ENCODE measurements around the gene RNU5B-1.

DNA sequence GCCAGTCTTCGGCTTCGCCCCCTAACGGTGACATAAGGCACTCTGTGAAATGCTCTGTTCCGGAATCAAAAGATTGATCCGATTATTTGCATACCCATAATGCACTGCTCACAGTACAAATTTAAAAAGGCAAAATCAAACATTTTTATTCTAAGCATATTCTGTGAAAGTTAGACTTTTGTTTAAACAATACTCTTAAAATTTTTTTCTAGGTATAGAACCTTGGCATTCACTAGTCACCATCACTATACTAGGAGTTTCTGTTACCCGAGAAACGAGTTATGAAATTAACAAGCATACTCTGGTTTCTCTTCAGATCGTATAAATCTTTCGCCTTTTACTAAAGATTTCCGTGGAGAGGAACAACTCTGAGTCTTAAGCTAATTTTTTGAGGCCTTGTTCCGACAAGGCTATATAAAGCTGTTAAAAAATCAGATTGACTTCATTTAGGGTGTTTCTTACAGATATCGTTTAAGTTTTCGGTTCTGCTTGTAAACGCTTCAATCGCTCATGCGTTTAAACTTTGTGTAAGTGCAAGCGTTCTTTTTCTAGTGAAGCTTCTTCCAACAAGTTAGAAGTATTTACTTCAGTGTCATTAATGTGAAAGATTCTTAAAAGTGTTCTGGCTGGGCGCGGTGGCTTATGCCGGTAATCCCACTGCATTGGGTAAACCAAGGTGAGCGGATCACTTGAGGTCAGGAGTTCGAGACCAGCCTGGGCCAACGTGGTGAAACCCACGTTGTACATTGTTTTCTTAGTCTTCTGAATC, at the start of gene RNU5B-1:
- TF ChIP-seq, protein P1, sequence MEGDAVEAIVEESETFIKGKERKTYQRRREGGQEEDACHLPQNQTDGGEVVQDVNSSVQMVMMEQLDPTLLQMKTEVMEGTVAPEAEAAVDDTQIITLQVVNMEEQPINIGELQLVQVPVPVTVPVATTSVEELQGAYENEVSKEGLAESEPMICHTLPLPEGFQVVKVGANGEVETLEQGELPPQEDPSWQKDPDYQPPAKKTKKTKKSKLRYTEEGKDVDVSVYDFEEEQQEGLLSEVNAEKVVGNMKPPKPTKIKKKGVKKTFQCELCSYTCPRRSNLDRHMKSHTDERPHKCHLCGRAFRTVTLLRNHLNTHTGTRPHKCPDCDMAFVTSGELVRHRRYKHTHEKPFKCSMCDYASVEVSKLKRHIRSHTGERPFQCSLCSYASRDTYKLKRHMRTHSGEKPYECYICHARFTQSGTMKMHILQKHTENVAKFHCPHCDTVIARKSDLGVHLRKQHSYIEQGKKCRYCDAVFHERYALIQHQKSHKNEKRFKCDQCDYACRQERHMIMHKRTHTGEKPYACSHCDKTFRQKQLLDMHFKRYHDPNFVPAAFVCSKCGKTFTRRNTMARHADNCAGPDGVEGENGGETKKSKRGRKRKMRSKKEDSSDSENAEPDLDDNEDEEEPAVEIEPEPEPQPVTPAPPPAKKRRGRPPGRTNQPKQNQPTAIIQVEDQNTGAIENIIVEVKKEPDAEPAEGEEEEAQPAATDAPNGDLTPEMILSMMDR (IDR thresholded peaks at IDR 0.05; ENCODE audit: insufficient read depth, low read length), result peak; percentile 95
- TF ChIP-seq POLR2AphosphoS5 (IDR thresholded peaks at IDR 0.05; ENCODE audit: low read depth) (peak; percentile 97), SPI1 (IDR thresholded peaks at IDR 0.05; ENCODE audit: borderline replicate concordance, low read depth) (peak; percentile 36; the same call in 1 of the 2 replicates)
- TF ChIP-seq, protein P2, sequence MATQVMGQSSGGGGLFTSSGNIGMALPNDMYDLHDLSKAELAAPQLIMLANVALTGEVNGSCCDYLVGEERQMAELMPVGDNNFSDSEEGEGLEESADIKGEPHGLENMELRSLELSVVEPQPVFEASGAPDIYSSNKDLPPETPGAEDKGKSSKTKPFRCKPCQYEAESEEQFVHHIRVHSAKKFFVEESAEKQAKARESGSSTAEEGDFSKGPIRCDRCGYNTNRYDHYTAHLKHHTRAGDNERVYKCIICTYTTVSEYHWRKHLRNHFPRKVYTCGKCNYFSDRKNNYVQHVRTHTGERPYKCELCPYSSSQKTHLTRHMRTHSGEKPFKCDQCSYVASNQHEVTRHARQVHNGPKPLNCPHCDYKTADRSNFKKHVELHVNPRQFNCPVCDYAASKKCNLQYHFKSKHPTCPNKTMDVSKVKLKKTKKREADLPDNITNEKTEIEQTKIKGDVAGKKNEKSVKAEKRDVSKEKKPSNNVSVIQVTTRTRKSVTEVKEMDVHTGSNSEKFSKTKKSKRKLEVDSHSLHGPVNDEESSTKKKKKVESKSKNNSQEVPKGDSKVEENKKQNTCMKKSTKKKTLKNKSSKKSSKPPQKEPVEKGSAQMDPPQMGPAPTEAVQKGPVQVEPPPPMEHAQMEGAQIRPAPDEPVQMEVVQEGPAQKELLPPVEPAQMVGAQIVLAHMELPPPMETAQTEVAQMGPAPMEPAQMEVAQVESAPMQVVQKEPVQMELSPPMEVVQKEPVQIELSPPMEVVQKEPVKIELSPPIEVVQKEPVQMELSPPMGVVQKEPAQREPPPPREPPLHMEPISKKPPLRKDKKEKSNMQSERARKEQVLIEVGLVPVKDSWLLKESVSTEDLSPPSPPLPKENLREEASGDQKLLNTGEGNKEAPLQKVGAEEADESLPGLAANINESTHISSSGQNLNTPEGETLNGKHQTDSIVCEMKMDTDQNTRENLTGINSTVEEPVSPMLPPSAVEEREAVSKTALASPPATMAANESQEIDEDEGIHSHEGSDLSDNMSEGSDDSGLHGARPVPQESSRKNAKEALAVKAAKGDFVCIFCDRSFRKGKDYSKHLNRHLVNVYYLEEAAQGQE (IDR thresholded peaks at IDR 0.05; ENCODE audit: insufficient replicate concordance, low read depth), result no peak
